ENCODE measurements around the gene SH3BGRL2. TPM values are rescaled to one million over a fixed set of nuclear protein-coding genes. Genes with fewer than 3 reads are reported as not detected.

Gene SH3BGRL2
- polyA plus RNA-seq, 1 donor (not counting 4 experiments of a cell fraction or from before 2014, with no cell fraction given), result 3.8 TPM

GRCh38 chr6:79640146-79641111, 9.3 kb downstream of the SH3BGRL2 start:
- H3K4me2 ChIP-seq (ENCODE audit: control insufficient read depth, extremely low read depth, insufficient read depth, low read depth, low read length), result no peak overlapping the region
- FAIRE-seq, result no peak

GRCh38 chr6:79646006-79646405, 14.9 kb downstream of the SH3BGRL2 start:
- dilution Hi-C loops (cut with MboI; ENCODE audit: extremely low pct_ligation_motif_present, low sequenced_read_pairs), result no loop called here
- no peak for FAIRE-seq

More at GRCh38 chr6:79640146-79641111, 9.3 kb downstream of the SH3BGRL2 start:
- TF ChIP-seq EZH2 (IDR thresholded peaks at IDR 0.05; ENCODE audit: low read length) (no peak), CTCF (optimal IDR thresholded peaks at IDR 0.05 in 1 of 3, IDR thresholded peaks at IDR 0.05 in 1 of 3, conservative IDR thresholded peaks at IDR 0.05 in 1 of 3; ENCODE audit: extremely low read depth in 1 of 3, insufficient read depth in 2 of 3, low read length in 3 of 3) (no peak)
- no peak overlapping the region for H3K9ac ChIP-seq (ENCODE audit: control insufficient read depth, extremely low read depth, insufficient read depth, low read length)
- dilution Hi-C loops (cut with MboI; ENCODE audit: extremely low pct_ligation_motif_present, low sequenced_read_pairs), result no loop called here
- no peaks in the 10 kb centered on the region for H3K9me3 ChIP-seq (ENCODE audit: control insufficient read depth, low read depth, low read length)
- no peaks in the 10 kb centered on the region for H4K20me1 ChIP-seq (ENCODE audit: control insufficient read depth, extremely low read depth, insufficient read depth, low read length)
- DNase-seq (ENCODE audit: low read depth, low spot score), result no peak
- H3K36me3 ChIP-seq (ENCODE audit: control insufficient read depth in 2 of 2, extremely low read depth in 1 of 2, insufficient read depth in 2 of 2, low read length in 2 of 2), result no peaks in the 10 kb centered on the region
- H3K27ac ChIP-seq (ENCODE audit: control insufficient read depth, insufficient read depth, low read length), result no peak overlapping the region
- H3K27me3 ChIP-seq (ENCODE audit: control insufficient read depth, extremely low read depth, insufficient read depth, low read length), result no peaks in the 10 kb centered on the region
- H3K9me1 ChIP-seq (ENCODE audit: control insufficient read depth, extremely low read depth, insufficient read depth, low read length), result no peaks in the 10 kb centered on the region
- no peaks in the 10 kb centered on the region for H3K79me2 ChIP-seq (ENCODE audit: control insufficient read depth, insufficient read depth, low read length)
- H3K4me1 ChIP-seq (ENCODE audit: control insufficient read depth, extremely low read depth, insufficient read depth, low read length), result peaks cover 3% of the 10 kb centered on the region
- H2AFZ ChIP-seq (ENCODE audit: control insufficient read depth, low read length), result no peak overlapping the region
- no peak overlapping the region for H3K4me3 ChIP-seq (ENCODE audit: control insufficient read depth in 2 of 3, extremely low read depth in 1 of 3, insufficient read depth in 2 of 3, low read depth in 1 of 3, low read length in 3 of 3)

More at GRCh38 chr6:79646006-79646405, 14.9 kb downstream of the SH3BGRL2 start:
- H3K36me3 ChIP-seq (ENCODE audit: control insufficient read depth in 2 of 2, extremely low read depth in 1 of 2, insufficient read depth in 2 of 2, low read length in 2 of 2), result no peaks in the 10 kb centered on the region
- TF ChIP-seq EZH2 (IDR thresholded peaks at IDR 0.05; ENCODE audit: low read length), result no peak
- DNase-seq (ENCODE audit: low read depth, low spot score), result no peak
- no peak overlapping the region for H3K27ac ChIP-seq (ENCODE audit: control insufficient read depth, insufficient read depth, low read length)
- no peaks in the 10 kb centered on the region for H3K79me2 ChIP-seq (ENCODE audit: control insufficient read depth, insufficient read depth, low read length)
- H3K9me3 ChIP-seq (ENCODE audit: control insufficient read depth, low read depth, low read length), result no peaks in the 10 kb centered on the region
- H2AFZ ChIP-seq (ENCODE audit: control insufficient read depth, low read length), result no peak overlapping the region
- no peaks in the 10 kb centered on the region for H3K9me1 ChIP-seq (ENCODE audit: control insufficient read depth, extremely low read depth, insufficient read depth, low read length)
- H3K4me3 ChIP-seq (ENCODE audit: control insufficient read depth in 2 of 3, extremely low read depth in 1 of 3, insufficient read depth in 2 of 3, low read depth in 1 of 3, low read length in 3 of 3), result no peak overlapping the region
- H3K9ac ChIP-seq (ENCODE audit: control insufficient read depth, extremely low read depth, insufficient read depth, low read length), result no peak overlapping the region
- no peaks in the 10 kb centered on the region for H3K4me1 ChIP-seq (ENCODE audit: control insufficient read depth, extremely low read depth, insufficient read depth, low read length)
- no peaks in the 10 kb centered on the region for H4K20me1 ChIP-seq (ENCODE audit: control insufficient read depth, extremely low read depth, insufficient read depth, low read length)
- H3K27me3 ChIP-seq (ENCODE audit: control insufficient read depth, extremely low read depth, insufficient read depth, low read length), result no peaks in the 10 kb centered on the region
- no peak overlapping the region for H3K4me2 ChIP-seq (ENCODE audit: control insufficient read depth, extremely low read depth, insufficient read depth, low read depth, low read length)
